ENCODE data around the gene CFAP65. TPM values are rescaled to one million over a fixed set of nuclear protein-coding genes. Genes with fewer than 3 reads are reported as not detected.

Gene CFAP65
- total RNA-seq, 1 donor from 2014 or later: not detected

DNA sequence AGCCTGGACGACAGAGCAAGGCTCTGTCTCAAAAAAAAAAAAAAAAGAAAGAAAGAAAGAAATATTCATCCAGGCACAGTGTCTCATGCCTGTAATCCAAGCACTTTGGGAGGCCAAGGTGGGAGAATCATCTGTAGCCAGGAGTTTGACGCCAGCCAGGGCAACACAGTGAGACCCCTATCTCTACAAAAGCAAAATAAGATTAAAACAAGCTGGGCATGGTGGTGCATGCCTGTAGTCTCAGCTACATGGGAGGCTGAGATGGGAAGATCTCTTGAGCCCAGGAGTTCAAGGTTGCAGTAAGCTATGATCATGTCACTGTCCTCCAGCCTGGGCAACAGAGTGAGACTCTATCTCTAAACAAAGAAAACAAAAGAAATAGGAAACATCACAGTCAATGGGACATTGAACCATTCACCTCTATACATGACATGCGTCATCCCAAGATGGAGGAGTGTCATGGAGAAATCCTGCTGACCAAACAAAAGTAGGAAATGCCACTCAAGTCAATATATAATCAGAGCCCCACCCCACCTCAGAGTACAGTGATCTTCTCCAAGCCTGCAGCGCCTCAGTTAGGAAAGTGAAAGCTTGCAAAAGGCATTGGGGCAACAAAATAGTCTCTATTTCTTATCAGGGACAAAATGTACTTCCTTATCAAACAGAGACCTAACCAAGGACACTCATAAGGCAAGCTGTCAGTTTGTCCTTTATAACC, 66.1 kb downstream of the CFAP65 start:
- no peak overlapping the region for H3K27ac Mint-ChIP-seq (ENCODE audit: unreplicated experiment)
- no peak for TF ChIP-seq CTCF (IDR thresholded peaks at IDR 0.05)
- no peaks in the 10 kb centered on the region for H3K9me3 Mint-ChIP-seq (ENCODE audit: unreplicated experiment)
- no peaks in the 10 kb centered on the region for H3K36me3 Mint-ChIP-seq (ENCODE audit: unreplicated experiment)
- H3K27me3 Mint-ChIP-seq (ENCODE audit: unreplicated experiment): peaks cover 64% of the 10 kb centered on the region
- no peak for DNase-seq (ENCODE audit: extremely low spot score, unreplicated experiment)
- no peak overlapping the region for H3K4me3 Mint-ChIP-seq (ENCODE audit: unreplicated experiment)
- peaks cover 2% of the 10 kb centered on the region for H3K4me1 Mint-ChIP-seq (ENCODE audit: unreplicated experiment)

DNA sequence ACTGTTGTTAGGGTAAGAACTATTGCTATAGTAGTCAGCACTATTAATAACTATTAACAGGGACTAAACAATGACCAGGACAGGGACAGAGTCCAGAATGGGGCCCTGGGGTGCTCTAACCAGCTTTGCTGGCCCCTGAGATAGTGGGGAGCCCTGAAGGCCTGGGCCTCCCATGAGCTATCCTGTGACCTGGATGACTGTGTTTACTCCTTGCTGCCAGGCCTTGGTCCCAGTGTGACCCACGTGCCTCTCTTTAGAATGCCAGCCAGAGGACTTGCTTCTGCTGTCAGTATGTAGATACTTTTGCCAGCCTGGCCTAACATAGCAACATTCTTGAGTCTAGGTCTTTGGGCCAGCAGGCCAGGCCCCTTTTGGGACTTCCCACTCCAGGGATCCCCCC, 70.4 kb downstream of the CFAP65 start:
- DNase-seq (ENCODE audit: extremely low spot score, unreplicated experiment): no peak
- no peak overlapping the region for H3K4me3 Mint-ChIP-seq (ENCODE audit: unreplicated experiment)
- no peaks in the 10 kb centered on the region for H3K4me1 Mint-ChIP-seq (ENCODE audit: unreplicated experiment)
- H3K27me3 Mint-ChIP-seq (ENCODE audit: unreplicated experiment): peaks cover 66% of the 10 kb centered on the region
- no peak overlapping the region for H3K27ac Mint-ChIP-seq (ENCODE audit: unreplicated experiment)
- no peaks in the 10 kb centered on the region for H3K36me3 Mint-ChIP-seq (ENCODE audit: unreplicated experiment)
- H3K9me3 Mint-ChIP-seq (ENCODE audit: unreplicated experiment): no peaks in the 10 kb centered on the region
- TF ChIP-seq CTCF (IDR thresholded peaks at IDR 0.05): no peak

GRCh38 chr2:218964041-218964771, 77.1 kb downstream of the CFAP65 start:
- Mint-ChIP-seq H3K27ac (ENCODE audit: unreplicated experiment) (no peak overlapping the region), H3K9me3 (ENCODE audit: unreplicated experiment) (no peaks in the 10 kb centered on the region), H3K27me3 (ENCODE audit: unreplicated experiment) (peaks cover 67% of the 10 kb centered on the region), H3K4me1 (ENCODE audit: unreplicated experiment) (peaks cover 13% of the 10 kb centered on the region), H3K4me3 (ENCODE audit: unreplicated experiment) (no peak overlapping the region), H3K36me3 (ENCODE audit: unreplicated experiment) (no peaks in the 10 kb centered on the region)
- TF ChIP-seq CTCF (IDR thresholded peaks at IDR 0.05): no peak
- DNase-seq (ENCODE audit: extremely low spot score, unreplicated experiment): no peak

- H3K4me1 Mint-ChIP-seq (ENCODE audit: unreplicated experiment): peaks cover 17% of the 10 kb centered on the region
- peaks cover 68% of the 10 kb centered on the region for H3K27me3 Mint-ChIP-seq (ENCODE audit: unreplicated experiment)
- H3K27ac Mint-ChIP-seq (ENCODE audit: unreplicated experiment): no peak overlapping the region
- H3K36me3 Mint-ChIP-seq (ENCODE audit: unreplicated experiment): no peaks in the 10 kb centered on the region
- H3K9me3 Mint-ChIP-seq (ENCODE audit: unreplicated experiment): no peaks in the 10 kb centered on the region
- H3K4me3 Mint-ChIP-seq (ENCODE audit: unreplicated experiment): no peak overlapping the region
- no peak for DNase-seq (ENCODE audit: extremely low spot score, unreplicated experiment)
- no peak for TF ChIP-seq CTCF (IDR thresholded peaks at IDR 0.05)
These were observed 77.7 kb downstream of the CFAP65 start for GRCh38 chr2:218963601-218964000.

DNA sequence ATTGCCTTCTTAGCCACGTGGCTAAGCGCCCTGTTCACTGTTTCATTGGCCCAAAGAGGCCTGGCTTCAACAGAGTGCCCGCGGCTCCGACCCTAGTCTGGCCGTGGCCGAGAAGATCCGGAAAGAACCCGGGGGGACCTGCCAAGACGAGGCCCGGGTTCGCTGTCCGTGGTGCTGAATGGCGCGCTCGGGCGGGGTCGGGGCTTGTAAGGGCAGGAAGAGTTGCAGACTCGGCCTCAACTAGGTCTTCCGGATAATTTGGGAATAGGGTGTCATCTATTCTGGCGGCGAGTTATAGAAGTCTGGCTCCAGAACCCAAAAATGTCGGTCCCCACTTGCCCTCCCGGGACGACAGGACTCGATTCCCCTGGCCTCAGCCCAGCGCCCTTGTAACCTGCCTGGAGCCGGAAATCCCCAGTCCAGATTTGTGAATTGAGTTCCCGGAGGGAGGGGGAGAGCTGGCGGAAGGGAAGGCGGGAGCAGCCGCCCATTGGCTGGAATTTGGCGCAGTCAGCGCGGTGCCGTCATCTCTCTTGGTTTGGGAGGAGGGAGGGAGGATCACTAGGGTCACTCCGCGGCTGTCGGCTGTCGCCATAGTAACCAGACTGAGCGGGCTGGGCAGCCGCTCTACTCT, 78.3 kb downstream of the CFAP65 start:
- TF ChIP-seq CTCF (IDR thresholded peaks at IDR 0.05): no peak
- Mint-ChIP-seq H3K4me1 (ENCODE audit: unreplicated experiment) (peaks cover 17% of the 10 kb centered on the region), H3K36me3 (ENCODE audit: unreplicated experiment) (no peaks in the 10 kb centered on the region), H3K27me3 (ENCODE audit: unreplicated experiment) (peaks cover 71% of the 10 kb centered on the region), H3K27ac (ENCODE audit: unreplicated experiment) (no peak overlapping the region), H3K4me3 (ENCODE audit: unreplicated experiment) (no peak overlapping the region), H3K9me3 (ENCODE audit: unreplicated experiment) (no peaks in the 10 kb centered on the region)
- DNase-seq (ENCODE audit: extremely low spot score, unreplicated experiment): no peak
